HG03571 (cell line): Measurements from ENCODE around the gene FOXL1.

ENCODE experiments used
- ATAC-seq: cut with Tn5 transposase; IDR thresholded peaks from one replicate; pipeline ENCODE4 v1.9.1; 2021; ENCODE audit not compliant: unreplicated experiment

Gene FOXL1

GRCh38 chr16:86625821-86626220 is 47.5 kb downstream of the FOXL1 start:
- no peak for ATAC-seq

GRCh38 chr16:86626284-86626683 is 47.9 kb downstream of the FOXL1 start:
- no peak for ATAC-seq

DNA sequence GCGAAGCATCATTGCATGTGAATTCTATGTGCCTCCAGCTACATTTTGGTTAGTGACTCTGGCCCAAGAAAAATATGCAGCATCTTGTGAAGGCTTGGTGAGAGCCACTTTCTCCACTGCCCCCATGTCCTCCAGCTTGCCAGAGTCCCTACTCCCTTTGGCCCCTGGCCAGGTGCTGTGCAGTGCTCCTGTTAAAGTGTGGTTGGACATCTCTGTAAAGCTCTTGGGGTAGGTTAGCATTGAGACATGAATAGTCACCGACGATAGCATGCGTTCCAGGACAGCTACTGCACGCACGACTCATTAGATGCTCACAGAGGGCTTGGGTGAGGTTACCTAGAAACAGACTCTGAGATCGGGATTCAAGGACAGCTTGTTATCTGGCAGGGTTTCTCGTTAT is 48.6 kb downstream of the FOXL1 start:
- ATAC-seq: no peak

DNA sequence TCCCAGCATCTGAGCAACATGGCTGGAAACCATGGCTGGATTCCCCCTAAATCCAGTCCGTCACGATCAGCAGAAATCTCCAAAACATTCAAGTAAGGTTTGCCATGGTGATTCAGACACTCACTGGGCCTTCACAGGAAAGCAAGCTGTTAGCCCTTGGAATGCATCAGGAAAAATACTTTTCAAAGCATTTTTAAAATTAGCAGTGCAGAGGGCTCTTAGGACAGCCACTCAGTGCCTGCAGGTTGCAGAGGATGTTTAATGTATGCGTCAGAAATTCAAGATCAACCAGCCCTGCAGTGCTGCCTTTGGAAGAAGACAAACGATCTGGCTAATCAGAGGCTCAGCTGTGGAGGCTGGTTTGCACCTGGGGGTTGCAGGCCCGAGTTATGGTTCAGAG is 50.3 kb downstream of the FOXL1 start:
- no peak for ATAC-seq

- ATAC-seq: no peak
Measured at GRCh38 chr16:86630471-86630870, 52.1 kb downstream of the FOXL1 start.

DNA sequence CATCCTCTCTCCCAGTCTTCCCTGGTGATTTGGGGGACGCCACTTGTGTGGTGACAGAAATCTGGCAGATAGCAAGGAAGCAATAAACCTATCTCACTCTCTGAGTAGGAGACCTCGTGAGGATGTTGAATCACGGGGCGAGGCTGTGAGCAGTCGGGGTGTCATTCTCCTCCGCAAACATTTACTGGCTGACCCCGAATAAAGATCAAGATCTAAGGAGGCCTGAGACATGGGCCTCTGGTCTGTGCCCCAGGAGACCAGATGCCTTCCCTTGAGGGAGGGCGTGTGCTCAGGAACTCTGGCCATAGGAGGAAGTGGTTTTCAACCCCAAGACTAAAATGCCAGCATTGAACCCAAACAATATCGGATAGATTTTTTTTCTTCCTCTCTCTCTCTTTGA is 53.1 kb downstream of the FOXL1 start:
- ATAC-seq: no peak
